C4-2B (cell line): Measurements from ENCODE around the gene C10orf67.

ENCODE experiments used
- H3K27ac ChIP-seq: fragments of 450-650 bp; 2 replicates; pipeline ENCODE4 v1.5.1; 2017
- ZFX ChIP-seq: fragments of 450-650 bp; IDR thresholded peaks from 2 replicates; pipeline ENCODE4 v1.6.1; 2017
- TF ChIP-seq, protein P1 (sequence below): fragments of 450-650 bp; conservative IDR thresholded peaks from 2 replicates; pipeline ENCODE4 v1.5.1; 2017; ENCODE audit warnings: mild to moderate bottlenecking

Gene C10orf67

GRCh38 chr10:23198940-23199767 lies 145.4 kb downstream of the C10orf67 start:
- H3K27ac ChIP-seq, result no peak overlapping the region
- TF ChIP-seq, protein P1, sequence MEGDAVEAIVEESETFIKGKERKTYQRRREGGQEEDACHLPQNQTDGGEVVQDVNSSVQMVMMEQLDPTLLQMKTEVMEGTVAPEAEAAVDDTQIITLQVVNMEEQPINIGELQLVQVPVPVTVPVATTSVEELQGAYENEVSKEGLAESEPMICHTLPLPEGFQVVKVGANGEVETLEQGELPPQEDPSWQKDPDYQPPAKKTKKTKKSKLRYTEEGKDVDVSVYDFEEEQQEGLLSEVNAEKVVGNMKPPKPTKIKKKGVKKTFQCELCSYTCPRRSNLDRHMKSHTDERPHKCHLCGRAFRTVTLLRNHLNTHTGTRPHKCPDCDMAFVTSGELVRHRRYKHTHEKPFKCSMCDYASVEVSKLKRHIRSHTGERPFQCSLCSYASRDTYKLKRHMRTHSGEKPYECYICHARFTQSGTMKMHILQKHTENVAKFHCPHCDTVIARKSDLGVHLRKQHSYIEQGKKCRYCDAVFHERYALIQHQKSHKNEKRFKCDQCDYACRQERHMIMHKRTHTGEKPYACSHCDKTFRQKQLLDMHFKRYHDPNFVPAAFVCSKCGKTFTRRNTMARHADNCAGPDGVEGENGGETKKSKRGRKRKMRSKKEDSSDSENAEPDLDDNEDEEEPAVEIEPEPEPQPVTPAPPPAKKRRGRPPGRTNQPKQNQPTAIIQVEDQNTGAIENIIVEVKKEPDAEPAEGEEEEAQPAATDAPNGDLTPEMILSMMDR, result no peak
- TF ChIP-seq ZFX, result no peak

DNA sequence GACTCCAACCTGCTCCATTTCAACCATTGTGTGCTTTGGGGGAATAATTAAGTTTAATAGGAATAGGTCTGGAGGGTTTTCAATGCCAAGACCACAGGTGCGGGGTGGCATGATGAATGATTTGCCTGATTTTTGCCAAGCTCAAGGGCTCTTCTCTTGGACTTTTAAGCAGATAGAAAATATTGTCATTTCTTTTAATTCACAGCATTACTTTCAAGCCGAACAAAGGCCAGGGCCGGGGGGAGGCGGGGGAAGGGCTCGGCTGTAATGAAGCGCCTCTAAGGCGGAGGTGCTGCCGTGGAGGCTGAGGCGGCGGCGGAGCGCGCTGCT lies 146.0 kb downstream of the C10orf67 start:
- TF ChIP-seq, protein P1, result no peak
- no peak for TF ChIP-seq ZFX
- no peak overlapping the region for H3K27ac ChIP-seq

DNA sequence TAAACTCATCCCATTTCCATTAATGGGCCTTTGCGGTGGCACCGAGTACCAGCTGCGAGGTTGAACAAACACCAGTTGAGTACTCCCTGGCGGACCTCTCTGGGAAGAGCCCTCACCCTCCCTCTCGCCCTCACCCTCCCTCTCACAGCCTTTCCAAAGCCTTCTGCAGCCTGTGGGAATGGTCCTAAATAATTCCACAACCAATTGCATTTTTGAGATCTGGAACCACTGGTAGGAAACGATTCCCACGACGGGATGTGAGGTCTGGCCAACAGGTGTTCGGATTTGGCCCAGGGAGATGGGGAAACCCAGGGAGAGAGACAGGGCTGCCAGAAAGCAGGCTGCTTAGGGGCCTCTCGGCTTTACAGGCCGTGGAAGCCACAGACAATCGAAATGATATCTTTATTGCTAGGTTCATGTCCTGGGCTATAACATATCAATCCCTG lies 147.2 kb downstream of the C10orf67 start:
- TF ChIP-seq ZFX, result no peak
- TF ChIP-seq, protein P1, result no peak
- H3K27ac ChIP-seq, result no peak overlapping the region

DNA sequence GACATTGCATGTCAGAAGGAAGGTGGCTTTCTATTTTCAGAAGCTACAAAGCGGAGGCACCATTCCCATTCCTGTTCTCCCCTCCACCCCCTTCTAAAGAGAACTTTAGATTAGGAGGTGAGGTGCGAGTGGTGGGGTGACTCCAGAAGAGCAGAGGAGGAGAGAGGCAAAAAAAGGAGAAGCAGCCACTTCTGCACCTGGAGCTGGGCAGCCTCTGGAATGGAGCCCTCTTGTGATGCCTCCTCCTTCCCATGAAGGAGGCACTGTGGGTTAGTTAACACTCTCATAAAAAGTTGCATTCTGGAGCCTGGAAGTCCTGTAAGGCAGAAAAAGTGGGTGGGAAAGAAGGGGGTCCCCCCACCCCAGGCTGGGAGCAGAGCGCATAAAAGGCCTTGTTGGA lies 147.7 kb downstream of the C10orf67 start:
- TF ChIP-seq, protein P1, result no peak
- TF ChIP-seq ZFX, result no peak
- no peak overlapping the region for H3K27ac ChIP-seq

- no peak for TF ChIP-seq ZFX
- TF ChIP-seq, protein P1, result no peak
- H3K27ac ChIP-seq, result no peak overlapping the region
Observed at GRCh38 chr10:23195846-23196600, 148.6 kb downstream of the C10orf67 start.

DNA sequence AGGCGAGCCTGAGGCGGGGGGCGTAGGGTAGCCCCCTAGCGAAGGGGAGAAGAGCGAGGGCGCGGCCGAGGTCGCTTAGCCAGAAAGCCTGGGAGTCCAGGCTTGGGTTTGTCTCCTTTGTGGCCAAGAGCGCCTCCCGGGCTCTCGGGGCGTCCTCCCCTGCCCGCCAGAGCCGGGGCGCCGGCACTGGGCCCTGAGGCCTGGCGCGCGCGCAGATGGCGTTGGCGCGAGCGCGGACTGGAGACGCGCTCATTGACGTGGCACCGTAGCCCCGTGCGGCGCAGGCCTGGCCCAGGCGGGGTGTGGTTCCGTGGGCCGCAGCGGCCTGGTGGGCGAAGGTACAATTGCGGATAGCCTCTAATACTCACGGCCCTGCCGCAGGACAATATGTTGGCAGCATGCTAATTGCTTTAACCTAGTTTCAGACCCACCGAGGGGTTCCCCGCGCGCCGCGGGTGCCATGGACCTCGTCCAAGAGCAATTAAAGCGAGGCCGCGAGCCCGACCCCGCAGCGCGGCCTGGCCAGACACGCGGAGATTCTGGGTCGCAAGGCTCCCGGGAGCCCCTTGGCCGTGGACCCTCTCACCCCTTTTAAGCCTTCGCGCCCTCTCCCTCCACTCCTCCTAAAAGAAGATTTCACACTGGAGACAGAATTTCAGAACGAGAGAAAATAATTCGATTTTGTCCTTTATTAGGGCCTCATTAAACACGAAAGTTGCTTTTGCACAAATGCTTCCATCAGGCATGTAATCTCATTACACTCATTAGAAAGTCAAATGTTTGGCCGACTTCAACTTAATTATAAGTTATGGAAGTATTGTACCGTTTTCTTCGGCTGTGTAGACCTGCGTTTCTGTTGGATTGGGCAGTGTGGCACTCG lies 149.4 kb downstream of the C10orf67 start:
- no peak overlapping the region for H3K27ac ChIP-seq
- TF ChIP-seq, protein P1, result no peak
- TF ChIP-seq ZFX, result no peak
